ENCODE data around the gene KCMF1. TPM values are rescaled to one million over a fixed set of nuclear protein-coding genes. Genes with fewer than 3 reads are reported as not detected.

KCMF1 gene
- total and polyA plus RNA-seq, 7 donors: 74.6 to 374 (median 148) TPM

GRCh38 chr2:85095094-85095493, 124.1 kb downstream of the KCMF1 start:
- Histone ChIP-seq H3K27me3 (ENCODE audit: insufficient read depth in 3 of 3, low read length in 2 of 3) (no peaks in the 10 kb centered on the region), H3K4me1 (no peaks in the 10 kb centered on the region), H3K9me3 (no peaks in the 10 kb centered on the region), H3K36me3 (ENCODE audit: insufficient read depth in 1 of 2, low read depth in 1 of 2) (no peaks in the 10 kb centered on the region), H3K27ac (no peak overlapping the region), H3K4me3 (no peak overlapping the region)
- ATAC-seq (no peak), DNase-seq (no peak)
- intact Hi-C loops (cut with DNase I): no loop called here
- TF ChIP-seq CTCF (IDR thresholded peaks at IDR 0.05): no peak
- WGBS, 3 donors: 56 to 65% (median 61%) methylated on average over 2 of the region's 2 CpGs

DNA sequence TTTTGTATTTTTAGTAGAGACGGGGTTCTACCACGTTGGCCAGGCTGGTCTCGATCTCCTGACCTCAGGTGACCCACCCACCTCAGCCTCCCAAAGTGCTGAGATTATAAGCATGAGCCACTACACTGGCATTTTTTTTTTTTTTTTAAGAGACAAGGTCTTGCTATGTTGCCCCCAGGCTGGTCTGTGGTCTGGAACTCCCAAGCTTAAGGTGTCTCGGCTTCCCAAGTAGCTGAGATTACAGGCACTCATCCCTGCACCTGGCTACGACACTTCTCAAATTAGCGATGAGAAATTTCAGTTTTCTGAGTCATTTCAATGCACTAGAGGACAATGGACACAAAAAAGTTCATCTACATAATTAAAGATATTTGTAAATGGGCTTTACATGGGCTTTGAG, 125.7 kb downstream of the KCMF1 start:
- ATAC-seq (no peak), DNase-seq (no peak)
- Histone ChIP-seq H3K27me3 (ENCODE audit: insufficient read depth in 3 of 3, low read length in 2 of 3) (no peaks in the 10 kb centered on the region), H3K4me3 (no peak overlapping the region), H3K36me3 (ENCODE audit: insufficient read depth in 1 of 2, low read depth in 1 of 2) (no peaks in the 10 kb centered on the region), H3K4me1 (no peaks in the 10 kb centered on the region), H3K27ac (no peak overlapping the region), H3K9me3 (no peaks in the 10 kb centered on the region)
- WGBS, 3 donors: 80 to 89% (median 86%) methylated on average over 6 of the region's 6 CpGs
- intact Hi-C loops (cut with DNase I): no loop called here
- TF ChIP-seq CTCF (IDR thresholded peaks at IDR 0.05): no peak

GRCh38 chr2:85104228-85104627, 133.3 kb downstream of the KCMF1 start:
- H3K4me1 ChIP-seq: no peaks in the 10 kb centered on the region
- no peaks in the 10 kb centered on the region for H3K27me3 ChIP-seq (ENCODE audit: insufficient read depth in 3 of 3, low read length in 2 of 3)
- TF ChIP-seq CTCF (IDR thresholded peaks at IDR 0.05): no peak
- H3K4me3 ChIP-seq: no peak overlapping the region
- WGBS, 3 donors: 90 to 98% (median 94%) methylated on average over 1 of the region's 1 CpG
- no peak overlapping the region for H3K27ac ChIP-seq
- DNase-seq: no peak
- H3K36me3 ChIP-seq (ENCODE audit: insufficient read depth in 1 of 2, low read depth in 1 of 2): no peaks in the 10 kb centered on the region
- ATAC-seq: no peak
- intact Hi-C loops (cut with DNase I): no loop called here
- H3K9me3 ChIP-seq: no peaks in the 10 kb centered on the region

- intact Hi-C loops (cut with DNase I): no loop called here
- H3K36me3 ChIP-seq (ENCODE audit: insufficient read depth in 1 of 2, low read depth in 1 of 2): no peaks in the 10 kb centered on the region
- 62 to 64% (median 62%) methylated on average over 8 of the region's 8 CpGs for WGBS, 3 donors
- H3K27me3 ChIP-seq (ENCODE audit: insufficient read depth in 3 of 3, low read length in 2 of 3): no peaks in the 10 kb centered on the region
- no peak for ATAC-seq
- TF ChIP-seq CTCF (IDR thresholded peaks at IDR 0.05): no peak
- H3K4me1 ChIP-seq: no peaks in the 10 kb centered on the region
- H3K27ac ChIP-seq: no peak overlapping the region
- no peaks in the 10 kb centered on the region for H3K9me3 ChIP-seq
- H3K4me3 ChIP-seq: no peak overlapping the region
- no peak for DNase-seq
Observed at GRCh38 chr2:85106489-85107180, 135.7 kb downstream of the KCMF1 start.

Other genes starting within 250 kb of the KCMF1 start
- under 1 TPM; 0.32 to 0.74 (median 0.47) TPM for gene TRABD2A, start 90.1 kb upstream of the KCMF1 start, total RNA-seq
- under 1 TPM; 0.27 to 0.47 (median 0.35) TPM for gene TRABD2A, start 90.1 kb upstream of the KCMF1 start, polyA plus RNA-seq
- gene TMSB10, start 65.5 kb upstream of the KCMF1 start, total RNA-seq: 100 to 1,000 TPM; 181 to 306 (median 239) TPM
- 100 to 1,000 TPM; 223 to 849 (median 317) TPM for gene TMSB10, start 65.5 kb upstream of the KCMF1 start, polyA plus RNA-seq
- 10 to 100 TPM in 1 of 4 donors, 1 to 10 TPM in 3; 5.3 to 13.3 (median 8.0) TPM for gene TCF7L1, start 162.2 kb downstream of the KCMF1 start, total RNA-seq
- 1 to 10 TPM; 2.1 to 6.1 (median 5.6) TPM for gene TCF7L1, start 162.2 kb downstream of the KCMF1 start, polyA plus RNA-seq

Data from psoas muscle (tissue), 8 donors.